Mucosa of stomach (tissue), 1 donor: ENCODE measurements around the gene TSPAN4.

Experiments
- H3K27me3 ChIP-seq: one replicate; pipeline ENCODE4 v1.7.0; 2013; ENCODE audit warnings: mild to moderate bottlenecking, low read length; ENCODE audit not compliant: control insufficient read depth, insufficient read depth
- H3K36me3 ChIP-seq: one replicate; pipeline ENCODE4 v1.7.0; 2013; ENCODE audit warnings: low read length; ENCODE audit not compliant: control insufficient read depth, insufficient read depth
- H3K4me1 ChIP-seq: one replicate; pipeline ENCODE4 v1.7.0; 2013; ENCODE audit warnings: mild to moderate bottlenecking, low read length; ENCODE audit not compliant: control insufficient read depth, insufficient read depth
- H3K4me3 ChIP-seq: one replicate; pipeline ENCODE4 v1.7.0; 2013; ENCODE audit warnings: low read length
- H3K9ac ChIP-seq: one replicate; pipeline ENCODE4 v1.7.0; 2013; ENCODE audit warnings: mild to moderate bottlenecking, low read length, moderate library complexity
- H3K9me3 ChIP-seq: one replicate; pipeline ENCODE4 v1.7.0; 2013; ENCODE audit warnings: mild to moderate bottlenecking, low read length, moderate library complexity; ENCODE audit not compliant: control insufficient read depth
- donor health status: Pancreatic carcinoma.

Gene TSPAN4

DNA sequence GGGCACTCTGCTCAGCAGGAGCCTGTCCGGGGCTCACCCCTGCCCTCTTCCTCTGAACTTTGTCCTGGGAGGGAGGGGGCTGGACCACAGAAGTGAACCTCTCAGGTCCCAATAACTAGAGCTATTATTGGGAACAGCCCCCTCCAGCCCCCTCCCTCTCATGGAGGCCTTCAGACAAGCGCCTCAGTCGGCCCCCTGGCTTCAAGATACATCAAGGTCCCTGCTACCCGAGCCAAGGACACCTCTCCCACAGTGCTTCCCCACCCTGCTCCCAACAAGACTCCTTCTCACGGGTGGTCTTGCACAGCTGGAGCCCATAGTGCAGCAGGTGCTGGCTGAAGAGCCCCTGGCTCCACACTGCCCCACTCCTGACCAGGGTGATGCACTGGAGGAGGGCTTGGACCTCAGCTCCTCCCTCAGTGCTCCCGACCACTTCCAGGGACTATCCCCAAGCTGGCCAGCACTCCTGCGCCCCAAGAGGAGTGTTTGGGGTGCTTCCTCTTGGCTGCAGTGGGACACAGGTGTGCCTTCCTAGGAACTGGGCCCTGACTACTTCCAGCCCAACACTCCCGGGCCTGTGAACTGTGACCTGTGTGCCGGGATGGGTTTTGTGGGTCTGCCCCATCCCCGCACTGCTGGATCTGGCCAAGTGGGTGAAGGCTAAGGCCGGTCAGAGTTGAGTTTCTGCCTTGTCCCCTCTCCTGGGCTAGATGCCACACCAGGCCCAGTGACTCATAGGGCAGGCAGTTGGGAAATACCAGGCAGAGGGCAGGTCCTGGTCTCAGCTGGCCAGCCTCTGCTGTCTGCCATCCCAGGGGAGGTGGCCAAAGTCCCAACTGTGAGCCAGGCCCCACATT lies 21.8 kb upstream of the TSPAN4 start:
- Histone ChIP-seq H3K27me3 (no peaks in the 10 kb centered on the region), H3K4me1 (peaks cover 63% of the 10 kb centered on the region), H3K9me3 (no peaks in the 10 kb centered on the region), H3K9ac (peak overlapping the region; percentile 85), H3K4me3 (peak overlapping the region; percentile 84), H3K36me3 (no peaks in the 10 kb centered on the region)

DNA sequence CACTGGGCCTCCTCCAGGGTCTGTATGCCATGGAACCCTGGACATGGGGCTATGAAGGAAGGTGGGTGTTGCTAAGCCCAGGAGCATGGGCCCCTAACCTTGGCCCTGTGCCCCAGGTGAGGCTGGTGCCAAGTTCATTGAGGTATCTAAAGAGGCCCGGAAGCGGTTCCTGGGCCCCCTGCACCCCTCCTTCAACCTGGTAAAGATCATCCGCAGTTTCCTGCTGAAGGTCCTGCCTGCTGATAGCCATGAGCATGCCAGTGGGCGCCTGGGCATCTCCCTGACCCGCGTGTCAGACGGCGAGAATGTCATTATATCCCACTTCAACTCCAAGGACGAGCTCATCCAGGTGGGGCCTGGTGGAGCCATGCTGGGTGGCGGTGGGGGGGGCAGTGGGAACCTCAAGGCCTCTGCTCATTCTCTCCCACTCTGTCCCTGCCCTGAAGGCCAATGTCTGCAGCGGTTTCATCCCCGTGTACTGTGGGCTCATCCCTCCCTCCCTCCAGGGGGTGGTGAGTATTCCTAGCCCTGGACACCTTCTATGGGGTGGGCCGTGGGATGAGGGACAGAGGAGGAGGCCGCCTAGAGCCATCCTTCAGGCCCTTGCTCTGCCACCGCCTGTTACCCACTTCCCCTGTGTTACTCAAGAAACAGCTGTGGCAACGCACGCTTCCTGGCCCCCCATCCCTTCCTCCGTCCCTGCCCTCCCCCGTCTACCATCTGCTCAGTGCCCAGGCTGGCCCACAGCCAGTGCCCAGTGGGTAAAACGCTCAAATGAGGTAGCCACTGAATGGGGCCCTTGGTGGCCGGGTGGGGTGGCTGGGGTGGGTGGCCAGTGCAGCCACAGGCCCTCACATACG lies 20.9 kb upstream of the TSPAN4 start:
- no peak overlapping the region for H3K4me3 ChIP-seq

DNA sequence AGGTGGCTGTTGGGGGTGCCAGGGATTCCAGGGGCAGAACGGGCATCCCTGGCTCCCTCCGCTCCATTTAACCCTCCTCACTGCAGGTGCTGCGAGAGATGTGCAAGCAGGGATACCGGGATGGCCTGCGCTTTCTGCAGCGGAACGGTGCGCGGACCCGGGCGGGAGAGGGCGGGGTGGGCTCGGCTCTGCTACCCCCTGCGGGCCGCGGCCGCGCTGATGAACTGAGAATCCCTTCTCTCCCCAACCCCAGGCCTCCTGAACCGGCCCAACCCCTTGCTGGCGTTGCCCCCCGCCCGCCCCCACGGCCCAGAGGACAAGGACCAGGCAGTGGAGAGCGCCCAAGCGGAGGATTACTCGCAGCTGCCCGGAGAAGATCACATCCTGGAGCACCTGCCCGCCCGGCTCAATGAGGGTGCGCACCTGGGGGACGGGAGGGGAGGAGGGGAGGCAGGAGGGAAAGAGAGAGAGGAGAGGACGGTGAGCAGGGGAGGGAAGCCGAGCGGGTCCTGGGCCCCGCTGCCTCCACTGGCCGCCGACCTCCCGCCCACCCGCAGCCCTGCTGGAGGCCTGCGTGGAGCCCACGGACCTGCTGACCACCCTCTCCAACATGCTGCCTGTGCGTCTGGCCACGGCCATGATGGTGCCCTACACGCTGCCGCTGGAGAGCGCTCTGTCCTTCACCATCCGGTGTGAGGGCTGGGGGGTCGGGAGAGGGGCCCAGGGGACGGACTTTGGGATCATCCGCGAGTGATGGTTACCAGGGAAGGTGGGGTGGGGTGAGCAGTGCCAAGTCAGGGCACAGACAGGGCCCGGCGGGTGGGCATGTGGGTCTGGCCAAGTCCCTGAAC lies 19.0 kb upstream of the TSPAN4 start:
- Histone ChIP-seq H3K36me3 (no peaks in the 10 kb centered on the region), H3K9me3 (no peaks in the 10 kb centered on the region), H3K4me1 (peaks cover 80% of the 10 kb centered on the region), H3K9ac (no peak overlapping the region), H3K27me3 (peaks cover 8% of the 10 kb centered on the region), H3K4me3 (no peak overlapping the region)

More for the DNA sequence above, 20.9 kb upstream of the TSPAN4 start:
- Histone ChIP-seq H3K9ac (peak overlapping the region; percentile 18), H3K36me3 (no peaks in the 10 kb centered on the region), H3K9me3 (no peaks in the 10 kb centered on the region), H3K27me3 (no peaks in the 10 kb centered on the region), H3K4me1 (peaks cover 71% of the 10 kb centered on the region)

DNA sequence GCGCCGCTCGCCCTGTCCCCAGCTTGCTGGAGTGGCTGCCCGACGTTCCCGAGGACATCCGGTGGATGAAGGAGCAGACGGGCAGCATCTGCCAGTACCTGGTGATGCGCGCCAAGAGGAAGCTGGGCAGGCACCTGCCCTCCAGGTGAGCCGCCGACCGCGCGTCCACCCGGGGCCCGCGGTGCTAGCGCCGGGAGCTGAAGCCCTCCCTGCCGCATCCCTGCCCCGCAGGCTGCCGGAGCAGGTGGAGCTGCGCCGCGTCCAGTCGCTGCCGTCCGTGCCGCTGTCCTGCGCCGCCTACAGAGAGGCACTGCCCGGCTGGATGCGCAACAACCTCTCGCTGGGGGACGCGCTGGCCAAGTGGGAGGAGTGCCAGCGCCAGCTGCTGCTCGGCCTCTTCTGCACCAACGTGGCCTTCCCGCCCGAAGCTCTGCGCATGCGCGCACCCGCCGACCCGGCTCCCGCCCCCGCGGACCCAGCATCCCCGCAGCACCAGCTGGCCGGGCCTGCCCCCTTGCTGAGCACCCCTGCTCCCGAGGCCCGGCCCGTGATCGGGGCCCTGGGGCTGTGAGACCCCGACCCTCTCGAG lies 18.3 kb upstream of the TSPAN4 start:
- peaks cover 8% of the 10 kb centered on the region for H3K27me3 ChIP-seq
- H3K36me3 ChIP-seq: no peaks in the 10 kb centered on the region
- peak overlapping the region; percentile 89 for H3K9ac ChIP-seq
- peaks cover 84% of the 10 kb centered on the region for H3K4me1 ChIP-seq
- H3K9me3 ChIP-seq: no peaks in the 10 kb centered on the region
- H3K4me3 ChIP-seq: no peak overlapping the region

DNA sequence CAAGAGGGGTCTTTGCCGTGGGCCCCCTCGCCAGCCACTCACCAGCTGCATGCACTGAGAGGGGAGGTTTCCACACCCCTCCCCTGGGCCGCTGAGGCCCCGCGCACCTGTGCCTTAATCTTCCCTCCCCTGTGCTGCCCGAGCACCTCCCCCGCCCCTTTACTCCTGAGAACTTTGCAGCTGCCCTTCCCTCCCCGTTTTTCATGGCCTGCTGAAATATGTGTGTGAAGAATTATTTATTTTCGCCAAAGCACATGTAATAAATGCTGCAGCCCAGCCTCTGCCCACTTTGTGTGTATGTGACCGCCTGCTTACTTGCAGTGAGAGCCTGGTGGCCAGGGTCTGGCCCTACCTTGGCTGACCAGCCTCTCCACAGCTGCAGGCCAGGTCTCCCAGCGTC lies 17.7 kb upstream of the TSPAN4 start:
- no peak overlapping the region for H3K4me3 ChIP-seq
- H3K9ac ChIP-seq: peak overlapping the region; percentile 89
- H3K9me3 ChIP-seq: no peaks in the 10 kb centered on the region
- H3K27me3 ChIP-seq: peaks cover 8% of the 10 kb centered on the region
- peaks cover 90% of the 10 kb centered on the region for H3K4me1 ChIP-seq
- no peaks in the 10 kb centered on the region for H3K36me3 ChIP-seq

DNA sequence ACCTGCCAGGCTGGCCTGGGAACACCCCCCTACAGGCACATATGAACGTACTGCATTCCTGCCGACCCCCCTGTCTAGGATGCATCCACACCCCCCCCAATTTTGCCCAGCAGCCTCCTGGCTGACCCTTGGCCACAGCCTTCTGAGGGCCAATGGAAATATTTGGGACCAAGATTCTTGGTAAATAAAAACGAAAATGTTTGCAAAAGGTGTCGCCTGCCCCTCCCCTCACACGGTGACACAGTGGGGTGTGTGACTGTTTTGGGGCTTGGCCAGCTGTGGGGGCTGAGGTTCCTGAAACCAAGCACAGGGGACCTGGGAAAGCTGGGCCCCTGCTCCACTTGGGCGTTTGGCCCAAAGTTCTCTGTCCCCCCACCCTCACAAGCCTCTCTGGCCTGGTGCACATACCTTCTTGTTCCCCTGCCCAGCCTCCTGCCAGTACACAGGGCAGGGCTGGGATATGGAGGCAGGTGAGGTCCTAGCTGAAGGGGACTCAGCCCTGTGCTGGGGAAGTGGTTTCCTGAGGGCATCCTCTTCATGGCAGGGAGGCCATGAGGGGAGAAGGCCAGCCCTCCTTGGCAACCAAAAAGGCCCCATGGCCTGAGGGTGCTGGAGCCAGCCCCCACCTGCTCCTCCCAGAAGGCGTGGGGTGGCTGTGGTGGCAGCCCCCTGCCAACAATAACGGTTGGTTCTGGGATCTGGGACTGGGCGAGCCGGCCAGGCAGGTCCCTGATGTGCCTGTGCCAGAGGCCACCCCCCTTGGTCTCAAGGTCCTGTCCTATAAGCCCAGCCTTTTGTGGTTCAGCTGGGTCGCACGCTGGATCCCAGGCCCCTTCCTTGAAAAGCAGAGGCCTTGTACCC lies 17.1 kb upstream of the TSPAN4 start:
- Histone ChIP-seq H3K36me3 (no peaks in the 10 kb centered on the region), H3K9me3 (no peaks in the 10 kb centered on the region), H3K27me3 (peaks cover 12% of the 10 kb centered on the region), H3K4me1 (peaks cover 91% of the 10 kb centered on the region), H3K9ac (peak overlapping the region; percentile 89), H3K4me3 (no peak overlapping the region)

DNA sequence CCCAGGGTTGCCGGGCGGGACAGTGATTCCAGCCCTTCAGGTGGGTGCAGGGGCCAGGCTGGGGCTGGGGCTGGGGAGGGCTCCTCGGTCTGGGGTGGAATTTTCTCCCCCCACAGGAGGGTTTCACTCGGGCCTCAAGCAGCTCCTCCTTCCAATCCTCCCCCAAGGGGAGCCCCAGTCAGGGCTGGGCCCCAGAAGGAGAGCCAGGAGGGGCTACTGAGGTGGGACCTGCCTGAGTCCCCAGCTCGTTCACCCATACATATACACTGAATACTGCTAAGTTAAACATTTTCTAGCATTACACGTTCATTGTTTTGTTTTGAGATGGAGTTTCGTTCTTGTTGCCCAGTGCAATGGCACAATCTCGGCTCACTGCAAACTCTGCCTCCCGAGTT lies 16.4 kb upstream of the TSPAN4 start:
- H3K36me3 ChIP-seq: no peaks in the 10 kb centered on the region
- H3K9me3 ChIP-seq: no peaks in the 10 kb centered on the region
- H3K27me3 ChIP-seq: peaks cover 18% of the 10 kb centered on the region
- H3K4me1 ChIP-seq: peaks cover 91% of the 10 kb centered on the region
- no peak overlapping the region for H3K4me3 ChIP-seq
- H3K9ac ChIP-seq: peak overlapping the region; percentile 89

DNA sequence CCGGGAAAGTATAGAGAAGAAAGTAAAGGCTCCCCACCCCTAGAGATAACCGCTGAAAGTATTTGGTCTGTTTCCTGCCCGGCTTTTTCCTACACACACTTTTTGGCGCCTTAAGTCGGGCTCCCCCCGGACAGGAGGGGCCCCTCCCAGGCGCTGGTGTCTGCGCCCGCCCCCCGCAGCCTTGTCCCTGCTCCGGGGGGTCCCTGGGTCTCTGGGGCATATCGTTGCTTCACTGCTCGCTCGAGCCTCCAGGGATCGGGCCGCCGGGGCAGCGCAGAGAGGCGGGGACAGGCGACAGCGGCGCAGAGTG lies 15.9 kb upstream of the TSPAN4 start:
- Histone ChIP-seq H3K36me3 (no peaks in the 10 kb centered on the region), H3K4me1 (peaks cover 91% of the 10 kb centered on the region), H3K27me3 (peaks cover 19% of the 10 kb centered on the region), H3K4me3 (no peak overlapping the region), H3K9ac (peak overlapping the region; percentile 89), H3K9me3 (no peaks in the 10 kb centered on the region)

DNA sequence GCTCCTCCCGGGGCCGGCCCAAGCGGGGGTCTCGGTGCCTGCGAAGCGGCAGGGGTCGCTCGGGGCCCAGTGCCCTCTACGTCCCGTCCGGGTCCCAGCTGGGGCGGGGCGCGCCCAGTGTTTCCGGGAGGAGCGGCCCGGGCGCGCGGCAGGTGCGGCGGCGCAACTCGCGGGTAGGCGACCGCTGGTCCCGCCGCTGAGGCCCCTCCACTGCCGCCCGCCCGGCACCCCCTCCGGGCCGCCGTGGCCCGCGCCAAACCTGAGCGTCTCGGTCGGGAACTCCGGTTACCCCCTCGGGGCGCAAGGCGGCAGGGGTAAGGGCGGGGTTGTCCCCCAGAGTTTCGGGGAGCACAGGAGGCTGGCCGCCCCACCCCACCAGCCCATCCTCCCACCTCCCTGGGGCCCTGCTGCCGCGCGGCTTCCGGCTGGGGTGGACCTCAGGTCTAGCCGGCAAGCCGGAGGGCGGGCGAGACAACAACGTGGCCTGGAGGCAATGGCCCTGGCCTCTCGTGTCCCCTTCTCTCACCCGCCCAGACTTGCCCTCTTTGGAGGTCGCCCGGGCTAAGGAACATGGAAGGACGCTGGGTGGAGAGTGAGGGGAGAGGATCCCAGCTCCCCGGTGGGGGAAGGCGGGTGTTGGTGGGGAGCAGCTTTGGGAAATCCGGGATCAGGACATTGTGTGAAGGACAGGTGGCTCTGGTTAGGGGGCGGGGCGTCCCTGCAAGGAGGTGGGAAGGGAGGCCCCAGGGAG lies 15.3 kb upstream of the TSPAN4 start:
- peak overlapping the region; percentile 89 for H3K9ac ChIP-seq
- H3K4me1 ChIP-seq: peaks cover 91% of the 10 kb centered on the region
- H3K27me3 ChIP-seq: peaks cover 19% of the 10 kb centered on the region
- H3K9me3 ChIP-seq: no peaks in the 10 kb centered on the region
- H3K4me3 ChIP-seq: peak overlapping the region; percentile 41
- H3K36me3 ChIP-seq: no peaks in the 10 kb centered on the region

DNA sequence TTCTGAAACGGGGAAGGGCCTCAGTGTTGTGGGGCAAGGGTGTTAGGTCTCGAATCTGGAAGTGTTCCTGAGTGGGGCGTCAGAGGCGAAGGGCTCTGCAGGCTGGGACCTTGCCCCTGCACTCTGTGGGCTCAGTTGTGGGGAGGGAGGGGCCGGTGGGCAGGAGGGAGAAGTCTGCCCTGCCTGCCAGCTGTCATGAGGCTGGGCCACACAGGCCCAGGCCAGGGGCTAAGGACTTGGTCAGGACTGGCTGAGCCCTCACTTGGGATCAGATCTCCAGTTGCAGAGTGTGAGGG lies 14.8 kb upstream of the TSPAN4 start, which contains the start of gene CRACR2B:
TSS of gene CRACR2B (plus strand) at position 23 of the 296 bp plus-strand sequence. CDS start 689 bp downstream, outside the sequence.
- no peaks in the 10 kb centered on the region for H3K9me3 ChIP-seq
- peak within 1 kb of the TSS; percentile 89 for H3K9ac ChIP-seq
- peak within 1 kb of the TSS; percentile 41 for H3K4me3 ChIP-seq
- H3K36me3 ChIP-seq: no peaks in the 10 kb centered on the region
- H3K4me1 ChIP-seq: peaks cover 89% of the 10 kb centered on the region
- H3K27me3 ChIP-seq: peaks cover 19% of the 10 kb centered on the region
